ENCODE data around the gene IMMT. TPM values are rescaled to one million over a fixed set of nuclear protein-coding genes. Genes with fewer than 3 reads are reported as not detected.

Gene IMMT
- total and polyA plus RNA-seq, 11 donors, result 62.0 to 315 (median 219) TPM

- Histone ChIP-seq H3K9me3 (no peaks in the 10 kb centered on the region), H3K36me3 (no peaks in the 10 kb centered on the region), H3K27ac (peak overlapping the region in 5 of 12 donors; percentile 22 to 91 (median 39)), H3K27me3 (no peaks in the 10 kb centered on the region), H3K4me3 (no peak overlapping the region), H3K4me1 (peaks cover 11 to 53% (median 37%) of the 10 kb centered on the region in 12 donors)
- DNase-seq (no peak), ATAC-seq (no peak)
- TF ChIP-seq, protein P1, sequence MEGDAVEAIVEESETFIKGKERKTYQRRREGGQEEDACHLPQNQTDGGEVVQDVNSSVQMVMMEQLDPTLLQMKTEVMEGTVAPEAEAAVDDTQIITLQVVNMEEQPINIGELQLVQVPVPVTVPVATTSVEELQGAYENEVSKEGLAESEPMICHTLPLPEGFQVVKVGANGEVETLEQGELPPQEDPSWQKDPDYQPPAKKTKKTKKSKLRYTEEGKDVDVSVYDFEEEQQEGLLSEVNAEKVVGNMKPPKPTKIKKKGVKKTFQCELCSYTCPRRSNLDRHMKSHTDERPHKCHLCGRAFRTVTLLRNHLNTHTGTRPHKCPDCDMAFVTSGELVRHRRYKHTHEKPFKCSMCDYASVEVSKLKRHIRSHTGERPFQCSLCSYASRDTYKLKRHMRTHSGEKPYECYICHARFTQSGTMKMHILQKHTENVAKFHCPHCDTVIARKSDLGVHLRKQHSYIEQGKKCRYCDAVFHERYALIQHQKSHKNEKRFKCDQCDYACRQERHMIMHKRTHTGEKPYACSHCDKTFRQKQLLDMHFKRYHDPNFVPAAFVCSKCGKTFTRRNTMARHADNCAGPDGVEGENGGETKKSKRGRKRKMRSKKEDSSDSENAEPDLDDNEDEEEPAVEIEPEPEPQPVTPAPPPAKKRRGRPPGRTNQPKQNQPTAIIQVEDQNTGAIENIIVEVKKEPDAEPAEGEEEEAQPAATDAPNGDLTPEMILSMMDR (IDR thresholded peaks at IDR 0.05), result no peak
- no peak for TF ChIP-seq POLR2A (IDR thresholded peaks at IDR 0.05)
- WGBS, 4 donors, result 76 to 85% (median 82%) methylated on average over 6 to 9 of the region's 9 CpGs
- intact Hi-C loops (cut with DNase I), result loop anchor here in 2 of 10 donors (10.0 kb wide), 2 partner anchors 58 to 218 kb away; partner anchors contain the start of gene KDM3A (in 1 of the 2)
These were observed 31.6 kb upstream of the IMMT start for GRCh38 chr2:86226636-86227520.

GRCh38 chr2:86226070-86226469 lies 30.8 kb upstream of the IMMT start:
- no peaks in the 10 kb centered on the region for H3K9me3 ChIP-seq
- 79 to 84% (median 82%) methylated on average over 4 of the region's 4 CpGs for WGBS, 4 donors
- TF ChIP-seq POLR2A (IDR thresholded peaks at IDR 0.05), result no peak
- TF ChIP-seq, protein P1 (IDR thresholded peaks at IDR 0.05), result no peak
- H3K36me3 ChIP-seq, result no peaks in the 10 kb centered on the region
- intact Hi-C loops (cut with DNase I), result loop anchor here in 2 of 10 donors (10.0 kb wide), 2 partner anchors 59 to 219 kb away; partner anchors contain the start of gene KDM3A (in 1 of the 2)
- no peak overlapping the region for H3K4me3 ChIP-seq
- DNase-seq (no peak), ATAC-seq (no peak)
- H3K4me1 ChIP-seq, result peaks cover 11 to 61% (median 43%) of the 10 kb centered on the region in 12 donors
- no peaks in the 10 kb centered on the region for H3K27me3 ChIP-seq
- peak overlapping the region in 6 of 12 donors; percentile 33 to 92 (median 91) for H3K27ac ChIP-seq

- Histone ChIP-seq H3K27me3 (no peaks in the 10 kb centered on the region), H3K36me3 (no peaks in the 10 kb centered on the region), H3K4me3 (peak overlapping the region in 6 of 12 donors; percentile 0 to 25 (median 12)), H3K4me1 (peaks cover 11 to 58% (median 45%) of the 10 kb centered on the region in 12 donors), H3K9me3 (no peaks in the 10 kb centered on the region), H3K27ac (peak overlapping the region; percentile 53 to 92 (median 84))
- peak; percentile 79 to 90 (median 85) for ATAC-seq
- intact Hi-C loops (cut with DNase I), result loop anchor here in 2 of 10 donors (10.0 kb wide), 2 partner anchors 59 to 219 kb away; partner anchors contain the start of gene KDM3A (in 1 of the 2)
- 6 to 25% (median 13%) methylated on average over 6 of the region's 6 CpGs for WGBS, 4 donors
- TF ChIP-seq, protein P1 (IDR thresholded peaks at IDR 0.05), result peak in 3 of 12 donors; percentile 10 to 44 (median 27)
- TF ChIP-seq POLR2A (IDR thresholded peaks at IDR 0.05), result no peak
- peak; percentile 80 to 90 (median 86) for DNase-seq
These were observed 30.3 kb upstream of the IMMT start for GRCh38 chr2:86225581-86225980.
